Transverse colon (tissue), 4 donors: ENCODE data around the gene MYADML2. TPM values are rescaled to one million over a fixed set of nuclear protein-coding genes. Genes with fewer than 3 reads are reported as not detected.

Source experiments
- DNase-seq: peaks from one replicate; pipeline ENCODE4 v3.0.0-alpha.2; 2019
- H3K27ac ChIP-seq, 4 donors: fragments of 200-600 bp; sonication (generic); 2 replicates each; pipeline ENCODE4 v1.5.1; 2016 to 2018; ENCODE audit warnings: inconsistent platforms in 4 of 4
- H3K27me3 ChIP-seq: fragments of 200-600 bp; sonication (generic); 2 replicates; pipeline ENCODE4 v1.5.1; 2017; ENCODE audit warnings: inconsistent platforms
- H3K36me3 ChIP-seq, 4 donors: fragments of 200-600 bp; sonication (generic); 2 replicates each; pipeline ENCODE4 v1.5.1; 2017 to 2019; ENCODE audit warnings: inconsistent platforms in 4 of 4
- H3K4me1 ChIP-seq, 4 donors: fragments of 200-600 bp; sonication (generic); 2 replicates each; pipeline ENCODE4 v1.5.1; 2017 to 2020; ENCODE audit warnings: inconsistent platforms in 4 of 4
- H3K4me3 ChIP-seq, 4 donors: fragments of 200-600 bp; sonication (generic); 1 replicate in 1 of 4; 2 replicates in 3 of 4; pipeline versions ENCODE4 v1.5.1 to v1.6.1; 2017 to 2019; ENCODE audit warnings: inconsistent platforms in 4 of 4
- H3K9me3 ChIP-seq, 2 donors: fragments of 200-600 bp; sonication (generic); 2 replicates each; pipeline ENCODE4 v1.5.1; 2017 to 2019; ENCODE audit warnings: inconsistent platforms in 2 of 2
- CTCF ChIP-seq, 5 experiments: fragments of 200-600 bp in 3 of 5; fragments of 450-650 bp in 2 of 5; sonication (generic) in 3 of 5; IDR thresholded peaks; 1 replicate in 2 of 5; 2 replicates in 3 of 5; pipeline ENCODE4 v1.5.1; 2016 to 2017; ENCODE audit warnings: antibody characterized with exemption in 5 of 5, inconsistent platforms in 3 of 5, mild to moderate bottlenecking in 2 of 5, moderate library complexity in 1 of 5
- EP300 ChIP-seq: sonication (generic); formaldehyde crosslinking; IDR thresholded peaks from one replicate; pipeline ENCODE4 v1.6.1; 2017; ENCODE audit warnings: antibody characterized with exemption, low read depth
- POLR2A ChIP-seq: fragments of 450-650 bp; IDR thresholded peaks from one replicate; pipeline ENCODE4 v1.6.1; 2016; ENCODE audit warnings: antibody characterized with exemption, mild to moderate bottlenecking, moderate library complexity
- POLR2AphosphoS5 ChIP-seq, 3 donors: sonication (generic); formaldehyde crosslinking; IDR thresholded peaks; one replicate each; pipeline ENCODE4 v1.6.1; 2016; ENCODE audit warnings: antibody characterized with exemption in 3 of 3
- WGBS, 2 donors: methylation state at CpG; one replicate each; pipeline ENCODE4 v1.1.5; 2018; ENCODE audit warnings: low coverage in 1 of 2; 5-methylcytosine and 5-hydroxymethylcytosine counted together
- in situ Hi-C, 4 donors: fragments of 200-750 bp; cut with MboI; loops; one replicate each; pipeline versions ENCODE4 v1.15.0 to v1.15.1; 2017; ENCODE audit warnings: low sequenced_read_pairs in 3 of 4, low pct_ligation_motif_present in 1 of 4, low pct_unique_long_range_greater_than_20kb in 1 of 4
- intact Hi-C: fragments of 100-400 bp; cut with DNase I; formaldehyde crosslinking; loops from one replicate; pipeline ENCODE4 v1.15.1; 2023; ENCODE audit warnings: low total_unique reads
- total RNA-seq, 4 donors: library from RNA; depleted of rRNA; stranded (reverse); fragments of >200 nt; gene quantifications; one replicate each; pipeline ENCODE4 v1.1.0, GENCODE V29; 2016

MYADML2 gene
- total RNA-seq, 4 donors from 2014 or later, result not detected

- 26% methylated on average over 30 of the region's 30 CpGs; no CpG with 5 or more reads in 1 of the 2 donors for WGBS, 2 donors
- Histone ChIP-seq H3K4me1 (peaks cover 0 to 19% (median 13%) of the 10 kb centered on the region in 4 donors), H3K9me3 (no peaks in the 10 kb centered on the region), H3K4me3 (peak overlapping the region; percentile 63 to 99 (median 78)), H3K36me3 (no peaks in the 10 kb centered on the region), H3K27me3 (no peaks in the 10 kb centered on the region), H3K27ac (peak overlapping the region; percentile 84 to 97 (median 94))
- in situ Hi-C loops (no loop called here), intact Hi-C loops (no loop called here)
- DNase-seq, result peak; percentile 49
- TF ChIP-seq POLR2A (no peak), POLR2AphosphoS5 (IDR thresholded peaks at IDR 0.05) (no peak), EP300 (no peak), CTCF (IDR thresholded peaks at IDR 0.05) (no peak)
Measured at GRCh38 chr17:81976332-81977210, 29.5 kb upstream of the MYADML2 start.

- intact Hi-C loops (no loop called here), in situ Hi-C loops (loop anchor here in 1 of 4 donors (25.0 kb wide), 1 partner anchor 189 kb away; no protein-coding TSS in a partner anchor)
Measured at GRCh38 chr17:81973432-81973831, 26.4 kb upstream of the MYADML2 start.

GRCh38 chr17:81968850-81969812, 22.1 kb upstream of the MYADML2 start:
- H3K27me3 ChIP-seq, result peaks cover 44% of the 10 kb centered on the region
- no peaks in the 10 kb centered on the region for H3K9me3 ChIP-seq
- 40 to 79% methylated on average over 2 to 11 of the region's 12 CpGs for WGBS, 2 donors
- peaks cover 15 to 26% (median 21%) of the 10 kb centered on the region in 4 donors for H3K4me1 ChIP-seq
- no peak overlapping the region for H3K27ac ChIP-seq
- no peak for DNase-seq
- TF ChIP-seq POLR2A (no peak), EP300 (no peak), CTCF (IDR thresholded peaks at IDR 0.05) (no peak), POLR2AphosphoS5 (IDR thresholded peaks at IDR 0.05) (no peak)
- no peak overlapping the region for H3K4me3 ChIP-seq
- intact Hi-C loops (no loop called here), in situ Hi-C loops (loop anchor here in 1 of 4 donors (25.0 kb wide), 1 partner anchor 193 kb away; no protein-coding TSS in a partner anchor)
- H3K36me3 ChIP-seq, result no peaks in the 10 kb centered on the region

More at GRCh38 chr17:81973432-81973831, 26.4 kb upstream of the MYADML2 start:
- Histone ChIP-seq H3K4me3 (no peak overlapping the region), H3K9me3 (no peaks in the 10 kb centered on the region), H3K27me3 (peaks cover 3% of the 10 kb centered on the region), H3K4me1 (peaks cover under 1 to 17% (median 14%) of the 10 kb centered on the region in 4 donors), H3K36me3 (no peaks in the 10 kb centered on the region), H3K27ac (no peak overlapping the region)
- TF ChIP-seq POLR2A (no peak), EP300 (no peak), CTCF (IDR thresholded peaks at IDR 0.05) (no peak), POLR2AphosphoS5 (IDR thresholded peaks at IDR 0.05) (no peak)
- DNase-seq, result no peak

GRCh38 chr17:81968396-81968745, 21.3 kb upstream of the MYADML2 start:
- H3K27me3 ChIP-seq, result peaks cover 52% of the 10 kb centered on the region
- H3K9me3 ChIP-seq, result no peaks in the 10 kb centered on the region
- H3K4me3 ChIP-seq, result peak overlapping the region in 1 of 4 donors; percentile 24
- WGBS, 2 donors, result 31 to 55% methylated on average over 4 to 7 of the region's 7 CpGs
- no peak overlapping the region for H3K27ac ChIP-seq
- peaks cover 15 to 26% (median 21%) of the 10 kb centered on the region in 4 donors for H3K4me1 ChIP-seq
- in situ Hi-C loops (loop anchor here in 1 of 4 donors (25.0 kb wide), 1 partner anchor 194 kb away; no protein-coding TSS in a partner anchor), intact Hi-C loops (no loop called here)
- DNase-seq, result no peak
- TF ChIP-seq POLR2AphosphoS5 (IDR thresholded peaks at IDR 0.05) (no peak), EP300 (no peak), CTCF (IDR thresholded peaks at IDR 0.05) (no peak)
- H3K36me3 ChIP-seq, result no peaks in the 10 kb centered on the region
